Measurements from ENCODE around the gene PDGFRA. TPM values are rescaled to one million over a fixed set of nuclear protein-coding genes. Genes with fewer than 3 reads are reported as not detected.

The PDGFRA gene
- total and polyA plus RNA-seq, 10 of the 15 experiments (the other 5 are each of a cell fraction or from before 2014, with no cell fraction given): 0.01 to 0.28 (median 0.06) TPM; not detected in 5

DNA sequence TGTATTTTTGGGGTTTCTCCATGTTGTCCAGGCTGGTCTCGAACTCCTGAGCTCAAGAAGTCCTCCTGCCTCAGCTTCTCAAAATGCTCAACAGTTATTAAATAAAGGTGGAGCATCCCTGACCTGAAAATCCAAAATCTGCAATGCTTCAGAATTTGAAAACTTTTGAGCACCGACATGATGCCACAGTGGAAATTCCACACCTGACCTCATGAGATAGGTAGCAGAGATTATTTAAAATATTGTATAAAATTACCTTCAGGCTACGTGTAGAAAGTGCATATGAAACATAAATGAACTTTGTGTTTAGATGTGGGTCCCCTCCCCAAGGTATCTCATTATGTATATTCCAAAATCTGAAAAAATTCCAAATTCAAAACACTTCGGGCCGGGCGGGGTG, 42.7 kb upstream of the PDGFRA start (continued):
- TF ChIP-seq ZBTB40 (IDR thresholded peaks at IDR 0.05; ENCODE audit: borderline replicate concordance) (no peak), NFXL1 (IDR thresholded peaks at IDR 0.05; ENCODE audit: borderline replicate concordance) (no peak), ATF3 (IDR thresholded peaks at IDR 0.05; ENCODE audit: borderline replicate concordance, extremely low read depth, low read depth, low read length) (no peak), SREBF1 (IDR thresholded peaks at IDR 0.05; ENCODE audit: low read length) (no peak)

DNA sequence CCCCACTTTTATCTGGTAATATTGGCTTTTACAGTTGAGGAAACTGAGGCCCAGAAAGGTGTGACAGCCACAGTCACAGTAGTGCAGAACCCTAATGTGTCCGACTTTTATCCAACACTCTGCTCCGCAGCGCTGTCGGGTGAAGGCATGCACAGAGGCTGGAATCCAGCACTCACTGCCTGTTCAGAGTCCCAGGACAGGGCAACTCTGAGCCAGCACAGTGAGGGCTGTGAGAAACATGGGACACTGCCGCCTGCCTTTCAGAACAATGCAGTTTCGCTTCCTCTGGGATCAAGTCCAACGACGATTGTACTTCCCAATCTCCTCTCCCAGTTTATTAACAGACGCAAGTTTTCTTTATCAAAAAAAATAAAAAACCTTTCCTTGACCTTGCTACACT, 41.9 kb upstream of the PDGFRA start:
- in situ Hi-C loops (cut with MboI): no loop called here
- WGBS (ENCODE audit: insufficient coverage, insufficient replicate concordance, low lambda C conversion rate, missing lambda C conversion rate): 72% methylated on average over 9 of the region's 9 CpGs
- TF ChIP-seq, protein P1, sequence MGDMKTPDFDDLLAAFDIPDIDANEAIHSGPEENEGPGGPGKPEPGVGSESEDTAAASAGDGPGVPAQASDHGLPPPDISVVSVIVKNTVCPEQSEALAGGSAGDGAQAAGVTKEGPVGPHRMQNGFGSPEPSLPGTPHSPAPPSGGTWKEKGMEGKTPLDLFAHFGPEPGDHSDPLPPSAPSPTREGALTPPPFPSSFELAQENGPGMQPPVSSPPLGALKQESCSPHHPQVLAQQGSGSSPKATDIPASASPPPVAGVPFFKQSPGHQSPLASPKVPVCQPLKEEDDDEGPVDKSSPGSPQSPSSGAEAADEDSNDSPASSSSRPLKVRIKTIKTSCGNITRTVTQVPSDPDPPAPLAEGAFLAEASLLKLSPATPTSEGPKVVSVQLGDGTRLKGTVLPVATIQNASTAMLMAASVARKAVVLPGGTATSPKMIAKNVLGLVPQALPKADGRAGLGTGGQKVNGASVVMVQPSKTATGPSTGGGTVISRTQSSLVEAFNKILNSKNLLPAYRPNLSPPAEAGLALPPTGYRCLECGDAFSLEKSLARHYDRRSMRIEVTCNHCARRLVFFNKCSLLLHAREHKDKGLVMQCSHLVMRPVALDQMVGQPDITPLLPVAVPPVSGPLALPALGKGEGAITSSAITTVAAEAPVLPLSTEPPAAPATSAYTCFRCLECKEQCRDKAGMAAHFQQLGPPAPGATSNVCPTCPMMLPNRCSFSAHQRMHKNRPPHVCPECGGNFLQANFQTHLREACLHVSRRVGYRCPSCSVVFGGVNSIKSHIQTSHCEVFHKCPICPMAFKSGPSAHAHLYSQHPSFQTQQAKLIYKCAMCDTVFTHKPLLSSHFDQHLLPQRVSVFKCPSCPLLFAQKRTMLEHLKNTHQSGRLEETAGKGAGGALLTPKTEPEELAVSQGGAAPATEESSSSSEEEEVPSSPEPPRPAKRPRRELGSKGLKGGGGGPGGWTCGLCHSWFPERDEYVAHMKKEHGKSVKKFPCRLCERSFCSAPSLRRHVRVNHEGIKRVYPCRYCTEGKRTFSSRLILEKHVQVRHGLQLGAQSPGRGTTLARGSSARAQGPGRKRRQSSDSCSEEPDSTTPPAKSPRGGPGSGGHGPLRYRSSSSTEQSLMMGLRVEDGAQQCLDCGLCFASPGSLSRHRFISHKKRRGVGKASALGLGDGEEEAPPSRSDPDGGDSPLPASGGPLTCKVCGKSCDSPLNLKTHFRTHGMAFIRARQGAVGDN (IDR thresholded peaks at IDR 0.05): no peak
- TF ChIP-seq STAT3 (IDR thresholded peaks at IDR 0.05; ENCODE audit: low read depth, low read length) (no peak), SMAD5 (IDR thresholded peaks at IDR 0.05; ENCODE audit: low read depth) (no peak), HDGF (IDR thresholded peaks at IDR 0.05) (no peak), CHD2 (IDR thresholded peaks at IDR 0.05; ENCODE audit: borderline replicate concordance, low read depth, low read length) (no peak), CHD1 (IDR thresholded peaks at IDR 0.05; ENCODE audit: low read depth, low read length) (no peak), SP1 (IDR thresholded peaks at IDR 0.05; ENCODE audit: low read depth, low read length) (no peak)
- TF ChIP-seq, protein P2, sequence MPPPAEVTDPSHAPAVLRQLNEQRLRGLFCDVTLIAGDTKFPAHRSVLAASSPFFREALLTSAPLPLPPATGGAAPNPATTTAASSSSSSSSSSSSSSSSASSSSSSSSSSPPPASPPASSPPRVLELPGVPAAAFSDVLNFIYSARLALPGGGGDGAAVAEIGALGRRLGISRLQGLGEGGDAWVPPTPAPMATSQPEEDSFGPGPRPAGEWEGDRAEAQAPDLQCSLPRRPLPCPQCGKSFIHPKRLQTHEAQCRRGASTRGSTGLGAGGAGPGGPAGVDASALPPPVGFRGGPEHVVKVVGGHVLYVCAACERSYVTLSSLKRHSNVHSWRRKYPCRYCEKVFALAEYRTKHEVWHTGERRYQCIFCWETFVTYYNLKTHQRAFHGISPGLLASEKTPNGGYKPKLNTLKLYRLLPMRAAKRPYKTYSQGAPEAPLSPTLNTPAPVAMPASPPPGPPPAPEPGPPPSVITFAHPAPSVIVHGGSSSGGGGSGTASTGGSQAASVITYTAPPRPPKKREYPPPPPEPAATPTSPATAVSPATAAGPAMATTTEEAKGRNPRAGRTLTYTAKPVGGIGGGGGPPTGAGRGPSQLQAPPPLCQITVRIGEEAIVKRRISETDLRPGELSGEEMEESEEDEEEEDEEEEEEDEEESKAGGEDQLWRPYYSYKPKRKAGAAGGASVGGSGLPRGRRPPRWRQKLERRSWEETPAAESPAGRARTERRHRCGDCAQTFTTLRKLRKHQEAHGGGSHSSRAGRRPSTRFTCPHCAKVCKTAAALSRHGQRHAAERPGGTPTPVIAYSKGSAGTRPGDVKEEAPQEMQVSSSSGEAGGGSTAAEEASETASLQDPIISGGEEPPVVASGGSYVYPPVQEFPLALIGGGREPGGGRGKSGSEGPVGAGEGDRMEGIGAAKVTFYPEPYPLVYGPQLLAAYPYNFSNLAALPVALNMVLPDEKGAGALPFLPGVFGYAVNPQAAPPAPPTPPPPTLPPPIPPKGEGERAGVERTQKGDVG (CRISPR knock-in tag; IDR thresholded peaks at IDR 0.05): no peak

More for the DNA sequence above, 41.9 kb upstream of the PDGFRA start:
- no peaks in the 10 kb centered on the region for H3K36me3 ChIP-seq (ENCODE audit: control insufficient read depth in 2 of 2, insufficient read depth in 2 of 2, low read length in 1 of 2)
- no peaks in the 10 kb centered on the region for H3K9me3 ChIP-seq (replicated peaks; ENCODE audit: control insufficient read depth, insufficient read depth, low read length)
- FAIRE-seq: no peak
- no peaks in the 10 kb centered on the region for H3K4me1 ChIP-seq (ENCODE audit: control insufficient read depth, insufficient read depth, low read length)
- no peak for ATAC-seq
- ChIA-PET RAD21 (ENCODE audit: unreplicated experiment) (no interaction called here), POLR2A (no interaction called here), CTCF (interaction anchor here (0.5 kb wide), 1 partner anchor 989 kb away, joined by 3 read pairs; no protein-coding TSS in a partner anchor), SMC1A (ENCODE audit: uncharacterized antibody, unreplicated experiment) (no interaction called here)
- H3K27me3 ChIP-seq (replicated peaks in 1 of 2; ENCODE audit: control insufficient read depth in 2 of 2, insufficient read depth in 2 of 2, low read length in 1 of 2): peaks cover 0 to 2% of the 10 kb centered on the region in 2 experiments; a peak in 3 of 4 replicates
- no peak overlapping the region for H3K27ac ChIP-seq (ENCODE audit: control insufficient read depth, insufficient read depth)
- H2AFZ ChIP-seq (ENCODE audit: control insufficient read depth, low read depth, low read length): no peak overlapping the region
- H4K20me1 ChIP-seq (ENCODE audit: control insufficient read depth, insufficient read depth): no peaks in the 10 kb centered on the region
- BruUV-seq (replicated peaks): no TSS peak
- DNase-seq (ENCODE audit: low read depth, low spot score): no peak
- intact Hi-C loops (cut with micrococcal nuclease; ENCODE audit: unreplicated experiment): no loop called here
- no peak overlapping the region for H3K9ac ChIP-seq (ENCODE audit: control insufficient read depth, insufficient read depth, low read length)
- H3K79me2 ChIP-seq (ENCODE audit: control insufficient read depth, insufficient read depth, low read length): no peaks in the 10 kb centered on the region
- no peak overlapping the region for H3K4me3 ChIP-seq
- no peak overlapping the region for H3K4me2 ChIP-seq (ENCODE audit: control insufficient read depth, insufficient read depth)
